GM18526 (cell line): ENCODE data around the gene HS6ST3.

Source experiments
- POLR2A ChIP-seq: IDR thresholded peaks from 3 replicates; pipeline ENCODE4 v1.6.1; 2011; ENCODE audit not compliant: insufficient read length; ENCODE audit errors: extremely low read depth

The HS6ST3 gene

GRCh38 chr13:96741779-96742178 is 651.9 kb downstream of the HS6ST3 start:
- TF ChIP-seq POLR2A: no peak

GRCh38 chr13:96743296-96744089 is 653.6 kb downstream of the HS6ST3 start:
- no peak for TF ChIP-seq POLR2A

GRCh38 chr13:96744367-96745331 is 654.7 kb downstream of the HS6ST3 start:
- no peak for TF ChIP-seq POLR2A

GRCh38 chr13:96746886-96747285 is 657.0 kb downstream of the HS6ST3 start:
- no peak for TF ChIP-seq POLR2A

GRCh38 chr13:96749825-96750224 is 659.9 kb downstream of the HS6ST3 start:
- no peak for TF ChIP-seq POLR2A

GRCh38 chr13:96751089-96751488 is 661.2 kb downstream of the HS6ST3 start:
- no peak for TF ChIP-seq POLR2A

- no peak for TF ChIP-seq POLR2A
These were observed 673.0 kb downstream of the HS6ST3 start for GRCh38 chr13:96762876-96763275.

GRCh38 chr13:96766306-96766705 is 676.4 kb downstream of the HS6ST3 start:
- TF ChIP-seq POLR2A: no peak

- TF ChIP-seq POLR2A: no peak
These were observed 678.6 kb downstream of the HS6ST3 start for GRCh38 chr13:96768524-96768923.

GRCh38 chr13:96769874-96770273 is 680.0 kb downstream of the HS6ST3 start:
- TF ChIP-seq POLR2A: no peak

- TF ChIP-seq POLR2A: no peak
These were observed 681.8 kb downstream of the HS6ST3 start for GRCh38 chr13:96771486-96772367.

GRCh38 chr13:96772426-96772825 is 682.5 kb downstream of the HS6ST3 start:
- TF ChIP-seq POLR2A: no peak

- TF ChIP-seq POLR2A: no peak
These were observed 689.8 kb downstream of the HS6ST3 start for GRCh38 chr13:96779691-96780090.

GRCh38 chr13:96780105-96780504 is 690.2 kb downstream of the HS6ST3 start:
- no peak for TF ChIP-seq POLR2A

GRCh38 chr13:96781141-96781540 is 691.2 kb downstream of the HS6ST3 start:
- TF ChIP-seq POLR2A: no peak
